ENCODE data around the gene NAA25.
"Not testable (repeated sequence)": the region's sequence is repeated elsewhere in the genome, so short reads cannot be mapped to it uniquely, and the experiment has no call there.

Gene NAA25

GRCh38 chr12:112007945-112008344 lies 100.6 kb downstream of the NAA25 start:
- no peak for DNase-seq

- no peak for DNase-seq
These were observed 102.9 kb downstream of the NAA25 start for GRCh38 chr12:112005419-112006395.

- no peak for DNase-seq
These were observed 104.5 kb downstream of the NAA25 start for GRCh38 chr12:112004041-112004440.

- no peak for DNase-seq
These were observed 107.0 kb downstream of the NAA25 start for GRCh38 chr12:112001576-112001975.

- DNase-seq = no peak
These were observed 107.8 kb downstream of the NAA25 start for GRCh38 chr12:112000820-112001219.

GRCh38 chr12:111999129-111999528 lies 109.5 kb downstream of the NAA25 start:
- DNase-seq = not testable (repeated sequence)

GRCh38 chr12:111998015-111998414 lies 110.6 kb downstream of the NAA25 start:
- no peak for DNase-seq

- DNase-seq = no peak
These were observed 111.3 kb downstream of the NAA25 start for GRCh38 chr12:111997300-111997699.

GRCh38 chr12:111995782-111996480 lies 112.7 kb downstream of the NAA25 start:
- DNase-seq = no peak

GRCh38 chr12:111994211-111995111 lies 114.1 kb downstream of the NAA25 start:
- peak; percentile 82 for DNase-seq

- DNase-seq = no peak
These were observed 115.1 kb downstream of the NAA25 start for GRCh38 chr12:111993292-111994150.

- no peak for DNase-seq
These were observed 116.1 kb downstream of the NAA25 start for GRCh38 chr12:111992464-111992863.

GRCh38 chr12:111991946-111992345 lies 116.6 kb downstream of the NAA25 start:
- DNase-seq = no peak

- DNase-seq = no peak
These were observed 117.0 kb downstream of the NAA25 start for GRCh38 chr12:111991535-111991934.

- no peak for DNase-seq
These were observed 123.8 kb downstream of the NAA25 start for GRCh38 chr12:111984820-111985219.

- no peak for DNase-seq
These were observed 126.6 kb downstream of the NAA25 start for GRCh38 chr12:111981987-111982386.

GRCh38 chr12:111980598-111980997 lies 128.0 kb downstream of the NAA25 start:
- DNase-seq = no peak

GRCh38 chr12:111978545-111978944 lies 130.0 kb downstream of the NAA25 start:
- DNase-seq = no peak

- no peak for DNase-seq
These were observed 131.7 kb downstream of the NAA25 start for GRCh38 chr12:111976860-111977259.
